ENCODE results near the gene ADGRL3. TPM values are rescaled to one million over a fixed set of nuclear protein-coding genes. Genes with fewer than 3 reads are reported as not detected.

Gene ADGRL3
- polyA plus RNA-seq, 1 experiment = 0.01 TPM

- POLR2A ChIA-PET = no interaction called here
- H3K27me3 ChIP-seq (ENCODE audit: control insufficient read depth, insufficient read depth, low read length) = no peaks in the 10 kb centered on the region
- CTCF ChIA-PET = interaction anchor here (0.7 kb wide), 1 partner anchor 13 kb away, joined by 3 read pairs; no protein-coding TSS in a partner anchor
- H3K36me3 ChIP-seq (ENCODE audit: control insufficient read depth, insufficient read depth, low read length) = no peaks in the 10 kb centered on the region
- TF ChIP-seq CTCF (IDR thresholded peaks at IDR 0.05; ENCODE audit: insufficient read depth, low read depth, low read length) = no peak
- H3K4me3 ChIP-seq (ENCODE audit: low read depth, low read length) = no peak overlapping the region
- no peak for DNase-seq (ENCODE audit: low read depth)
Observed at GRCh38 chr4:61298178-61298740, 98.1 kb downstream of the ADGRL3 start.

GRCh38 chr4:61299316-61299715 is 99.2 kb downstream of the ADGRL3 start:
- Histone ChIP-seq H3K4me3 (ENCODE audit: low read depth, low read length) (no peak overlapping the region), H3K36me3 (ENCODE audit: control insufficient read depth, insufficient read depth, low read length) (no peaks in the 10 kb centered on the region), H3K27me3 (ENCODE audit: control insufficient read depth, insufficient read depth, low read length) (no peaks in the 10 kb centered on the region)
- CTCF ChIA-PET = interaction anchor here (0.8 kb wide), 1 partner anchor 14 kb away, joined by 3 read pairs; no protein-coding TSS in a partner anchor
- no peak for DNase-seq (ENCODE audit: low read depth)
- POLR2A ChIA-PET = no interaction called here
- TF ChIP-seq CTCF (IDR thresholded peaks at IDR 0.05; ENCODE audit: insufficient read depth, low read depth, low read length) = no peak

GRCh38 chr4:61300266-61300844 is 100.2 kb downstream of the ADGRL3 start:
- POLR2A ChIA-PET = no interaction called here
- H3K27me3 ChIP-seq (ENCODE audit: control insufficient read depth, insufficient read depth, low read length) = no peaks in the 10 kb centered on the region
- CTCF ChIA-PET = interaction anchor here (0.8 kb wide), 1 partner anchor 12 kb away, joined by 3 read pairs; no protein-coding TSS in a partner anchor
- no peak for TF ChIP-seq CTCF (IDR thresholded peaks at IDR 0.05; ENCODE audit: insufficient read depth, low read depth, low read length)
- no peak overlapping the region for H3K4me3 ChIP-seq (ENCODE audit: low read depth, low read length)
- DNase-seq (ENCODE audit: low read depth) = no peak
- no peaks in the 10 kb centered on the region for H3K36me3 ChIP-seq (ENCODE audit: control insufficient read depth, insufficient read depth, low read length)

- POLR2A ChIA-PET = no interaction called here
- TF ChIP-seq CTCF (IDR thresholded peaks at IDR 0.05; ENCODE audit: insufficient read depth, low read depth, low read length) = no peak
- Histone ChIP-seq H3K27me3 (ENCODE audit: control insufficient read depth, insufficient read depth, low read length) (no peaks in the 10 kb centered on the region), H3K36me3 (ENCODE audit: control insufficient read depth, insufficient read depth, low read length) (no peaks in the 10 kb centered on the region), H3K4me3 (ENCODE audit: low read depth, low read length) (no peak overlapping the region)
- no peak for DNase-seq (ENCODE audit: low read depth)
- CTCF ChIA-PET = no interaction called here
Observed at GRCh38 chr4:61301271-61301670, 101.1 kb downstream of the ADGRL3 start.

GRCh38 chr4:61308033-61308432 is 107.9 kb downstream of the ADGRL3 start:
- POLR2A ChIA-PET = no interaction called here
- CTCF ChIA-PET = no interaction called here
- TF ChIP-seq CTCF (IDR thresholded peaks at IDR 0.05; ENCODE audit: insufficient read depth, low read depth, low read length) = no peak

More at GRCh38 chr4:61308033-61308432, 107.9 kb downstream of the ADGRL3 start:
- no peak overlapping the region for H3K4me3 ChIP-seq (ENCODE audit: low read depth, low read length)
- no peak for DNase-seq (ENCODE audit: low read depth)
- no peaks in the 10 kb centered on the region for H3K27me3 ChIP-seq (ENCODE audit: control insufficient read depth, insufficient read depth, low read length)
- H3K36me3 ChIP-seq (ENCODE audit: control insufficient read depth, insufficient read depth, low read length) = no peaks in the 10 kb centered on the region
